NT2/D1 (cell line): ENCODE measurements around the gene FTCD.
A peak's percentile ranks its signal among the peaks of the same experiment; 100 is the strongest.

Source experiments
- DNase-seq: peaks from one replicate; pipeline ENCODE4 v3.0.0-alpha.2; 2011; ENCODE audit warnings: low read depth, low spot score
- H3K27me3 ChIP-seq: 2 replicates; pipeline ENCODE4 v1.6.0; 2011; ENCODE audit warnings: mild to moderate bottlenecking; ENCODE audit not compliant: insufficient read length, insufficient read depth
- H3K36me3 ChIP-seq: 2 replicates; pipeline ENCODE4 v1.6.1; 2011; ENCODE audit warnings: mild to moderate bottlenecking, low read length, mixed read lengths; ENCODE audit not compliant: insufficient read depth, insufficient read length
- H3K4me1 ChIP-seq: 2 replicates; pipeline ENCODE4 v1.5.1; 2011; ENCODE audit not compliant: insufficient read depth, insufficient read length
- H3K4me3 ChIP-seq: 2 replicates; pipeline ENCODE4 v1.5.1; 2011; ENCODE audit warnings: low read depth; ENCODE audit not compliant: insufficient read length
- H3K9ac ChIP-seq: 2 replicates; pipeline ENCODE4 v1.6.0; 2011; ENCODE audit warnings: low read depth; ENCODE audit not compliant: insufficient read length
- H3K9me3 ChIP-seq: 2 replicates; pipeline ENCODE4 v1.5.1; 2011; ENCODE audit warnings: mild to moderate bottlenecking, low read length; ENCODE audit not compliant: insufficient read depth
- SUZ12 ChIP-seq: IDR thresholded peaks from 2 replicates; pipeline ENCODE4 v1.6.1; 2011; ENCODE audit not compliant: insufficient read length, insufficient read depth; ENCODE audit errors: extremely low read depth
- YY1 ChIP-seq: IDR thresholded peaks from 2 replicates; pipeline ENCODE4 v1.6.1; 2011; ENCODE audit not compliant: insufficient read length, insufficient read depth
- ZNF274 ChIP-seq: IDR thresholded peaks from 2 replicates; pipeline ENCODE4 v1.6.1; 2011; ENCODE audit warnings: mild to moderate bottlenecking, low read depth, low read length

Gene FTCD

GRCh38 chr21:46190491-46191131 lies 35.2 kb upstream of the FTCD start:
- peak overlapping the region; percentile 33 for H3K9ac ChIP-seq
- TF ChIP-seq YY1 (no peak), ZNF274 (no peak), SUZ12 (no peak)

DNA sequence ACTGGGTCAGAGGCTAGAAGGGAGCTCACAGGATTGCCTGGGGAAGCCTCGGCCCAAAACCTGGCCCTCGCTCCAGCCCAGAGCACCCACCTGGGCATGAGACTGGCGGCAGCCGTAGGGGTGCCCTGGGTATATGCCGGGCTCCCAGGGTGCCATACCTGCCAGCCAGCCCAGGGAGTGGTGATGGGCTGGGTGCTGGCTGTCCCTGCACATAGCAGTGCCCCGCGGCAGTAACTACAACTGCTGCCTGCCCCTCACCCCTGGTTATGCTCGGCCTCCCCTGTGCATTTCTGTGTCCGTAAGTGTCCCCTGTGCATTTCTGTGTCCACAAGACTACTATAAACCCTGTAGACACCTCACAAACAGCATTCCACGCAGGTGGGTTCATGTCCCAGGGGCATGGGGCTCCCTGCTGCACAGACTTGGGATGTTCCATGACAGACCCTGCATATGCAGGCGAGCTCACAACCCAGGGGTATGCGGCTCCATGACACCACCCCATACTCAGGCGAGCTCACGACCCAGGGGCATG lies 34.6 kb upstream of the FTCD start:
- Histone ChIP-seq H3K9me3 (no peaks in the 10 kb centered on the region), H3K36me3 (peaks cover 69% of the 10 kb centered on the region), H3K4me3 (no peak overlapping the region), H3K27me3 (no peaks in the 10 kb centered on the region), H3K4me1 (peaks cover 34% of the 10 kb centered on the region), H3K9ac (peak overlapping the region; percentile 39)
- no peak for DNase-seq
- TF ChIP-seq SUZ12 (no peak), YY1 (no peak), ZNF274 (no peak)

More at GRCh38 chr21:46190491-46191131, 35.2 kb upstream of the FTCD start:
- H3K36me3 ChIP-seq, result peaks cover 75% of the 10 kb centered on the region
- H3K4me3 ChIP-seq, result no peak overlapping the region
- H3K4me1 ChIP-seq, result peaks cover 34% of the 10 kb centered on the region
- no peaks in the 10 kb centered on the region for H3K9me3 ChIP-seq
- H3K27me3 ChIP-seq, result no peaks in the 10 kb centered on the region
- no peak for DNase-seq

DNA sequence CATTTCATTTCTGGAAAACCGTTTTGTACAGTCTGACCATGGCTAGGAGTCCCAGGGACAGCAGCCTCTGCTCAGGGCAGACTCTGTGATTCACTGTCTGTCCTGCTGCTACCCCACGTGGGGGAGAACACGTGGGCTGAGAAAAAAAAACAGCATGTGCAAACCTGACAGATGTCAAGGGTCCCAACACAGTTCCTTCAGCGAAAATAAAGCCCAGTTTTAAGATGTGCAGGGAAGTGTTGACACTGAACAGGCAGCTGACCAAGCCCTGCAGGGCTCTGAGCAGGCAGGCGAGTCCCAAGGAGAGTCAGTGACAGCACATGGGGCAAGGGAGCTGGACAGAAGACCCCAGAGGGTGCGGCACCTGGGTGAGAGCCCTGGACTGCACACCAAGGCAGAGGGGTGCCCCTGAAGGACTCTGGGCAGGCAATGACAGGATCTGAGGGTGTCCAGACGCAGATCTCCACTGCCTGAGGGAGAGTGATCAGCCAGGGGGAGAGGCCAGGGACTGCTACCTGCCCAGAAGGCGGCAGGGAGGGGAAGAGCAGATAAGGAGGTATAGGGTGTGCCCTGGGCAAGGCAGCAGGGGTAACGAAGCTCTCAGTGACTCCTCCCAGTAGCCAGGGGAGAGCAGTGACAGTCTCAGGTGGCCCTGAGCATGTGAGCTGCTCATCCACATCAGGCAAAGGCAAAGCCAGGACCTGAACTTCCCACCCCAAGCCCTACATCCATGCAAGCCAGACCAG lies 34.0 kb upstream of the FTCD start:
- H3K9me3 ChIP-seq, result no peaks in the 10 kb centered on the region
- H3K4me3 ChIP-seq, result no peak overlapping the region
- TF ChIP-seq YY1, result no peak
- no peak for TF ChIP-seq ZNF274
- no peak for TF ChIP-seq SUZ12
- H3K27me3 ChIP-seq, result no peaks in the 10 kb centered on the region
- peaks cover 63% of the 10 kb centered on the region for H3K36me3 ChIP-seq
- H3K4me1 ChIP-seq, result peaks cover 34% of the 10 kb centered on the region
- no peak for DNase-seq
- H3K9ac ChIP-seq, result peak overlapping the region; percentile 39

- Histone ChIP-seq H3K4me3 (no peak overlapping the region), H3K9me3 (no peaks in the 10 kb centered on the region), H3K36me3 (peaks cover 54% of the 10 kb centered on the region), H3K4me1 (peaks cover 34% of the 10 kb centered on the region), H3K27me3 (no peaks in the 10 kb centered on the region), H3K9ac (peak overlapping the region; percentile 28)
- TF ChIP-seq ZNF274, result no peak
- no peak for TF ChIP-seq SUZ12
- no peak for TF ChIP-seq YY1
- DNase-seq, result peak; percentile 68
Observed at GRCh38 chr21:46188226-46189212, 33.1 kb upstream of the FTCD start.

GRCh38 chr21:46187814-46188213 lies 32.4 kb upstream of the FTCD start:
- TF ChIP-seq SUZ12 (no peak), YY1 (no peak), ZNF274 (no peak)
- peaks cover 38% of the 10 kb centered on the region for H3K4me1 ChIP-seq
- H3K9ac ChIP-seq, result peak overlapping the region; percentile 44
- no peak overlapping the region for H3K4me3 ChIP-seq
- H3K36me3 ChIP-seq, result peaks cover 50% of the 10 kb centered on the region
- H3K27me3 ChIP-seq, result no peaks in the 10 kb centered on the region
- no peaks in the 10 kb centered on the region for H3K9me3 ChIP-seq
- no peak for DNase-seq

DNA sequence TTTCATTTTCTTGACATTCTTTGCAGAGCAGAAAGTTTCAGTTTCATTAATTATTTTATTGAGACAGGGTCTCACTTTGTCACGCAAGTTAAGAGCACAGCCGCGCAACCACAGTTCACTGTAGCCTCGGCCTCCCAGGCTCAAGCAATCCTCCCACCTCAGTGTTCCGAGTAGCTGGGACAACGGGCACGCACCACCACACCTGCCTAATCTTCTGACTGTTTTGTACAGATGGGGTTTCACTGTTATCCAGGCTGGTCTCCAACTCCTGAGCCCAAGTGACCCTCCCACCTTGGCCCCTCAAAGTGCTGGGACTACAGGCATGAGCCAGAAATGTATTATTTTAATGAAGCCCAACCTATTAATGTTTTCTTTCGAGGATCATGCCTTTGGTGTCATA lies 31.9 kb upstream of the FTCD start:
- H3K4me3 ChIP-seq, result no peak overlapping the region
- H3K4me1 ChIP-seq, result peaks cover 44% of the 10 kb centered on the region
- no peak for DNase-seq
- H3K27me3 ChIP-seq, result no peaks in the 10 kb centered on the region
- H3K36me3 ChIP-seq, result peaks cover 49% of the 10 kb centered on the region
- H3K9ac ChIP-seq, result no peak overlapping the region
- no peak for TF ChIP-seq YY1
- no peak for TF ChIP-seq ZNF274
- no peak for TF ChIP-seq SUZ12
- H3K9me3 ChIP-seq, result no peaks in the 10 kb centered on the region

- DNase-seq, result no peak
- Histone ChIP-seq H3K9ac (no peak overlapping the region), H3K4me1 (peaks cover 44% of the 10 kb centered on the region), H3K27me3 (no peaks in the 10 kb centered on the region), H3K4me3 (no peak overlapping the region), H3K9me3 (no peaks in the 10 kb centered on the region), H3K36me3 (peaks cover 38% of the 10 kb centered on the region)
- TF ChIP-seq YY1 (no peak), SUZ12 (no peak), ZNF274 (no peak)
Observed at GRCh38 chr21:46185716-46186115, 30.3 kb upstream of the FTCD start.
